MCF 10A (cell line): ENCODE data around the gene OLIG2. TPM values are rescaled to one million over a fixed set of nuclear protein-coding genes. Genes with fewer than 3 reads are reported as not detected.

Source experiments
- BruUV-seq: library from RNA; stranded (reverse); fragments of 400-500 nt; replicated peaks from 2 replicates; lab custom pipeline; 2021; lab: Mats Ljungman, UMichigan
- CTCF ChIA-PET: fragments of 300-600 bp; sonication (Branson Sonifier 250); formaldehyde crosslinking; extraction: SDS; loops from one replicate; lab custom pipeline; 2021; ENCODE audit warnings: antibody characterized with exemption, inconsistent platforms; lab: Yijun Ruan, JAX
- POLR2A ChIA-PET: fragments of 300-600, 350-650 bp; sonication (Branson Sonifier 250); formaldehyde crosslinking; extraction: SDS; loops from one replicate; lab custom pipeline; 2020; ENCODE audit warnings: antibody characterized with exemption, inconsistent platforms; lab: Yijun Ruan, JAX
- DNase-seq: peaks from one replicate; pipeline ENCODE4 v3.0.0-alpha.2; 2018; ENCODE audit not compliant: unreplicated experiment
- H3K27ac Mint-ChIP-seq: one replicate; pipeline ENCODE4 v1.8.0; 2022; ENCODE audit warnings: mild to moderate bottlenecking, low read depth, mixed read lengths; ENCODE audit not compliant: unreplicated experiment
- H3K27me3 Mint-ChIP-seq: one replicate; pipeline ENCODE4 v1.8.0; 2022; ENCODE audit warnings: mixed read lengths; ENCODE audit not compliant: insufficient read depth, unreplicated experiment
- H3K36me3 Mint-ChIP-seq: one replicate; pipeline ENCODE4 v1.8.0; 2022; ENCODE audit warnings: mild to moderate bottlenecking, moderate library complexity, mixed read lengths; ENCODE audit not compliant: insufficient read depth, unreplicated experiment
- H3K4me1 Mint-ChIP-seq: one replicate; pipeline ENCODE4 v1.8.0; 2022; ENCODE audit warnings: mixed read lengths; ENCODE audit not compliant: insufficient read depth, unreplicated experiment
- H3K4me3 Mint-ChIP-seq: one replicate; pipeline ENCODE4 v1.8.0; 2022; ENCODE audit warnings: mild to moderate bottlenecking, moderate library complexity, mixed read lengths; ENCODE audit not compliant: unreplicated experiment
- H3K9me3 Mint-ChIP-seq: one replicate; pipeline ENCODE4 v1.8.0; 2022; ENCODE audit warnings: mixed read lengths; ENCODE audit not compliant: unreplicated experiment
- intact Hi-C: fragments of 100-400 bp; cut with micrococcal nuclease; formaldehyde crosslinking; loops from 2 replicates; pipeline ENCODE4 v1.14.1; 2022
- total RNA-seq: library from RNA; stranded (reverse); gene quantifications from 2 replicates; pipeline ENCODE4 v1.2.3, GENCODE V29; 2022
- TF ChIP-seq, protein P1 (sequence below): fragments of 200-600 bp; IDR thresholded peaks from one replicate; pipeline ENCODE4 v1.8.0; 2022; ENCODE audit warnings: antibody characterized with exemption, mild to moderate bottlenecking; ENCODE audit not compliant: unreplicated experiment

OLIG2 gene
- total RNA-seq, 1 experiment from 2014 or later = not detected

- Mint-ChIP-seq H3K27me3 (peaks cover 98% of the 10 kb centered on the region), H3K4me3 (no peak overlapping the region), H3K9me3 (no peaks in the 10 kb centered on the region), H3K36me3 (no peaks in the 10 kb centered on the region), H3K4me1 (peaks cover 15% of the 10 kb centered on the region), H3K27ac (no peak overlapping the region)
- BruUV-seq = no TSS peak
- TF ChIP-seq, protein P1, sequence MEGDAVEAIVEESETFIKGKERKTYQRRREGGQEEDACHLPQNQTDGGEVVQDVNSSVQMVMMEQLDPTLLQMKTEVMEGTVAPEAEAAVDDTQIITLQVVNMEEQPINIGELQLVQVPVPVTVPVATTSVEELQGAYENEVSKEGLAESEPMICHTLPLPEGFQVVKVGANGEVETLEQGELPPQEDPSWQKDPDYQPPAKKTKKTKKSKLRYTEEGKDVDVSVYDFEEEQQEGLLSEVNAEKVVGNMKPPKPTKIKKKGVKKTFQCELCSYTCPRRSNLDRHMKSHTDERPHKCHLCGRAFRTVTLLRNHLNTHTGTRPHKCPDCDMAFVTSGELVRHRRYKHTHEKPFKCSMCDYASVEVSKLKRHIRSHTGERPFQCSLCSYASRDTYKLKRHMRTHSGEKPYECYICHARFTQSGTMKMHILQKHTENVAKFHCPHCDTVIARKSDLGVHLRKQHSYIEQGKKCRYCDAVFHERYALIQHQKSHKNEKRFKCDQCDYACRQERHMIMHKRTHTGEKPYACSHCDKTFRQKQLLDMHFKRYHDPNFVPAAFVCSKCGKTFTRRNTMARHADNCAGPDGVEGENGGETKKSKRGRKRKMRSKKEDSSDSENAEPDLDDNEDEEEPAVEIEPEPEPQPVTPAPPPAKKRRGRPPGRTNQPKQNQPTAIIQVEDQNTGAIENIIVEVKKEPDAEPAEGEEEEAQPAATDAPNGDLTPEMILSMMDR = no peak
- ChIA-PET POLR2A (no interaction called here), CTCF (no interaction called here)
- no peak for DNase-seq
- intact Hi-C loops = no loop called here
These were observed 6.2 kb upstream of the OLIG2 start for GRCh38 chr21:33019516-33019884.

- Mint-ChIP-seq H3K9me3 (no peaks in the 10 kb centered on the region), H3K27ac (no peak overlapping the region), H3K4me3 (no peak overlapping the region), H3K36me3 (no peaks in the 10 kb centered on the region), H3K27me3 (peaks cover 98% of the 10 kb centered on the region), H3K4me1 (peaks cover 15% of the 10 kb centered on the region)
- ChIA-PET POLR2A (no interaction called here), CTCF (no interaction called here)
- TF ChIP-seq, protein P1 = no peak
- BruUV-seq = no TSS peak
- intact Hi-C loops = no loop called here
- DNase-seq = no peak
These were observed 5.7 kb upstream of the OLIG2 start for GRCh38 chr21:33019885-33020557.

- Mint-ChIP-seq H3K27me3 (peaks cover 98% of the 10 kb centered on the region), H3K9me3 (no peaks in the 10 kb centered on the region), H3K27ac (no peak overlapping the region), H3K36me3 (no peaks in the 10 kb centered on the region), H3K4me1 (peaks cover 15% of the 10 kb centered on the region), H3K4me3 (no peak overlapping the region)
- ChIA-PET CTCF (interaction anchor here (0.6 kb wide), 1 partner anchor 26 kb away, joined by 4 read pairs; no protein-coding TSS in a partner anchor), POLR2A (no interaction called here)
- TF ChIP-seq, protein P1 = no peak
- no TSS peak for BruUV-seq
- no peak for DNase-seq
- intact Hi-C loops = no loop called here
These were observed 5.1 kb upstream of the OLIG2 start for GRCh38 chr21:33020558-33021100.

- Mint-ChIP-seq H3K9me3 (no peaks in the 10 kb centered on the region), H3K4me1 (peaks cover 15% of the 10 kb centered on the region), H3K27me3 (peaks cover 98% of the 10 kb centered on the region), H3K27ac (no peak overlapping the region), H3K36me3 (no peaks in the 10 kb centered on the region), H3K4me3 (no peak overlapping the region)
- no peak for DNase-seq
- ChIA-PET CTCF (interaction anchor here (0.6 to 2.4 kb wide), 2 partner anchors 27 kb away, joined by 4 to 10 read pairs; no protein-coding TSS in a partner anchor), POLR2A (no interaction called here)
- no TSS peak for BruUV-seq
- TF ChIP-seq, protein P1 = no peak
- intact Hi-C loops = no loop called here
These were observed 4.6 kb upstream of the OLIG2 start for GRCh38 chr21:33021150-33021549.
